Psoas muscle (tissue), 8 donors: ENCODE data around the gene PTPRD. TPM values are rescaled to one million over a fixed set of nuclear protein-coding genes. Genes with fewer than 3 reads are reported as not detected.

Source experiments
- ATAC-seq, 4 donors: fragments of 200-7000 bp; cut with Tn5 transposase; one replicate each; pipeline ENCODE4 v1.9.1; 2020; ENCODE audit warnings: moderate library complexity in 3 of 4, mild to moderate bottlenecking in 2 of 4
- DNase-seq, 2 donors: peaks; one replicate each; pipeline ENCODE4 v3.0.0-alpha.2; 2020
- H3K27ac ChIP-seq: fragments of 200-600 bp; one replicate; pipeline ENCODE4 v1.8.0; 2022
- H3K27me3 ChIP-seq, 3 donors: fragments of 200-600 bp in 1 of 3; one replicate each; pipeline versions ENCODE4 v1.6.1 to v1.8.0; 2013 to 2022; ENCODE audit warnings: low read length in 2 of 3, mild to moderate bottlenecking in 2 of 3, moderate library complexity in 1 of 3; ENCODE audit not compliant: insufficient read depth in 3 of 3
- H3K36me3 ChIP-seq, 2 donors: fragments of 200-600 bp in 1 of 2; one replicate each; pipeline versions ENCODE4 v1.6.1 to v1.8.0; 2013 to 2022; ENCODE audit warnings: low read depth in 1 of 2, mild to moderate bottlenecking in 1 of 2, moderate library complexity in 1 of 2; ENCODE audit not compliant: insufficient read depth in 1 of 2
- H3K4me1 ChIP-seq: fragments of 200-600 bp; one replicate; pipeline ENCODE4 v1.8.0; 2022
- H3K4me3 ChIP-seq: fragments of 200-600 bp; one replicate; pipeline ENCODE4 v1.8.0; 2022; ENCODE audit warnings: mild to moderate bottlenecking
- H3K9me3 ChIP-seq: fragments of 200-600 bp; one replicate; pipeline ENCODE4 v1.8.0; 2022
- CTCF ChIP-seq: fragments of 200-600 bp; IDR thresholded peaks from one replicate; pipeline ENCODE4 v1.8.0; 2022; ENCODE audit warnings: antibody characterized with exemption
- WGBS, 3 donors: extraction: QIAGEN DNeasy Blood & Tissue Kit; methylation state at CpG; one replicate each; pipeline versions ENCODE4 v1.1.6 to v1.1.7; 2013; 5-methylcytosine and 5-hydroxymethylcytosine counted together
- intact Hi-C, 2 donors: fragments of 100-400 bp; cut with DNase I; formaldehyde crosslinking; loops; one replicate each; pipeline versions ENCODE4 v1.11.0 to v1.14.2; 2022
- polyA plus RNA-seq, 3 donors: library from polyadenylated mRNA; stranded (reverse); fragments of 200-250 nt; gene quantifications; one replicate each; pipeline ENCODE4 v1.2.3, GENCODE V29; 2013
- total RNA-seq, 4 donors: library from RNA; stranded (reverse); fragmentation: NEBNext Ultra II Directional in 2 of 4; extraction: Animal tissue kit (Norgen Biotek cat#: 25700) in 2 of 4; gene quantifications; one replicate each; pipeline versions ENCODE4 v1.2.1 to v1.2.4, GENCODE V29; 2021 to 2023
- donor health status: healthy with polysubstance abuse.
- donor health status: DM: no; HTN: no; CAD: no; lungs with moderate emphysema.
- donor health status: Bipolar disorder and iron deficiency.
- donor health status: healthy.
- donor health status: DM: yes; HTN: yes; CAD: no.
- donor health status: DM: no; HTN: no; CAD: no.
- donor health status: DM: no; HTN: no; CAD: no.
- donor health status: DM: yes; HTN: yes; CAD: no.

PTPRD gene
- total and polyA plus RNA-seq, 7 donors, result 0.44 to 3.1 (median 0.91) TPM

- no peak for ATAC-seq
- 80 to 90% (median 87%) methylated on average over 9 of the region's 9 CpGs for WGBS, 3 donors
- intact Hi-C loops, result loop anchor here in 1 of 2 donors (10.0 kb wide), 1 partner anchor 546 kb away; no protein-coding TSS in a partner anchor
- TF ChIP-seq CTCF, result no peak
- no peaks in the 10 kb centered on the region for H3K4me1 ChIP-seq
- DNase-seq, result no peak
- no peak overlapping the region for H3K27ac ChIP-seq
- no peak overlapping the region for H3K4me3 ChIP-seq
- H3K36me3 ChIP-seq, result no peaks in the 10 kb centered on the region
- H3K9me3 ChIP-seq, result no peaks in the 10 kb centered on the region
- H3K27me3 ChIP-seq, result no peaks in the 10 kb centered on the region
Observed at GRCh38 chr9:8450810-8451545, 2161.8 kb downstream of the PTPRD start.

GRCh38 chr9:8448226-8448625, 2164.6 kb downstream of the PTPRD start:
- no peak overlapping the region for H3K4me3 ChIP-seq
- intact Hi-C loops, result no loop called here
- no peaks in the 10 kb centered on the region for H3K4me1 ChIP-seq
- WGBS, 3 donors, result 92 to 95% (median 93%) methylated on average over 7 of the region's 7 CpGs
- ATAC-seq, result no peak
- no peak for TF ChIP-seq CTCF
- H3K27me3 ChIP-seq, result no peaks in the 10 kb centered on the region
- no peaks in the 10 kb centered on the region for H3K9me3 ChIP-seq
- H3K27ac ChIP-seq, result no peak overlapping the region
- DNase-seq, result no peak
- no peaks in the 10 kb centered on the region for H3K36me3 ChIP-seq

GRCh38 chr9:8447601-8448000, 2165.2 kb downstream of the PTPRD start:
- Histone ChIP-seq H3K4me3 (no peak overlapping the region), H3K4me1 (no peaks in the 10 kb centered on the region), H3K36me3 (no peaks in the 10 kb centered on the region), H3K9me3 (no peaks in the 10 kb centered on the region), H3K27me3 (no peaks in the 10 kb centered on the region), H3K27ac (no peak overlapping the region)
- TF ChIP-seq CTCF, result no peak
- 74 to 81% (median 74%) methylated on average over 4 of the region's 4 CpGs for WGBS, 3 donors
- intact Hi-C loops, result no loop called here
- no peak for ATAC-seq
- no peak for DNase-seq

GRCh38 chr9:8437876-8438275, 2174.9 kb downstream of the PTPRD start:
- H3K36me3 ChIP-seq, result no peaks in the 10 kb centered on the region
- H3K4me1 ChIP-seq, result no peaks in the 10 kb centered on the region
- intact Hi-C loops, result no loop called here
- no peaks in the 10 kb centered on the region for H3K27me3 ChIP-seq
- H3K27ac ChIP-seq, result no peak overlapping the region
- DNase-seq (no peak), ATAC-seq (no peak)
- no peaks in the 10 kb centered on the region for H3K9me3 ChIP-seq
- no peak overlapping the region for H3K4me3 ChIP-seq
- no peak for TF ChIP-seq CTCF

GRCh38 chr9:8437259-8437658, 2175.5 kb downstream of the PTPRD start:
- Histone ChIP-seq H3K4me3 (no peak overlapping the region), H3K27me3 (no peaks in the 10 kb centered on the region), H3K36me3 (no peaks in the 10 kb centered on the region), H3K4me1 (no peaks in the 10 kb centered on the region), H3K9me3 (no peaks in the 10 kb centered on the region), H3K27ac (no peak overlapping the region)
- WGBS, 3 donors, result 89 to 91% (median 89%) methylated on average over 4 of the region's 4 CpGs
- intact Hi-C loops, result no loop called here
- ATAC-seq (no peak), DNase-seq (no peak)
- no peak for TF ChIP-seq CTCF
